Loucy (cell line): Measurements from ENCODE around the gene BCHE.
"Not testable (repeated sequence)": the region's sequence is repeated elsewhere in the genome, so short reads cannot be mapped to it uniquely, and the experiment has no call there.

Experiments
- H2AFZ ChIP-seq: fragments of 200-600 bp; sonication (generic); 2 replicates; pipeline ENCODE4 v1.6.0; 2016; ENCODE audit warnings: antibody characterized with exemption, mild to moderate bottlenecking, low read length, moderate library complexity
- H3F3A ChIP-seq: fragments of 200-600 bp; 2 replicates; pipeline ENCODE4 v1.6.0; 2016; ENCODE audit warnings: antibody characterized with exemption, low read depth, mild to moderate bottlenecking
- H3K27me3 ChIP-seq: fragments of 200-600 bp; sonication (generic); 2 replicates; pipeline ENCODE4 v1.6.1; 2014; ENCODE audit warnings: low read length, mild to moderate bottlenecking; ENCODE audit not compliant: insufficient read depth, poor library complexity, severe bottlenecking
- H3K36me3 ChIP-seq: fragments of 200-600 bp; sonication (generic); 2 replicates; pipeline ENCODE4 v1.6.1; 2016; ENCODE audit warnings: low read length; ENCODE audit not compliant: insufficient read depth
- H3K4me1 ChIP-seq: fragments of 200-600 bp; sonication (generic); 2 replicates; pipeline ENCODE4 v1.5.1; 2014; ENCODE audit warnings: low read length, mild to moderate bottlenecking; ENCODE audit not compliant: insufficient read depth, poor library complexity, severe bottlenecking
- H3K4me2 ChIP-seq: fragments of 200-600 bp; sonication (generic); 2 replicates; pipeline ENCODE4 v1.6.0; 2014; ENCODE audit warnings: antibody characterized with exemption, low read length, low read depth, mild to moderate bottlenecking; ENCODE audit not compliant: poor library complexity, severe bottlenecking
- H3K4me3 ChIP-seq: fragments of 200-600 bp; sonication (generic); 2 replicates; pipeline ENCODE4 v1.5.1; 2014; ENCODE audit warnings: low read length, mild to moderate bottlenecking, mixed read lengths; ENCODE audit not compliant: poor library complexity, severe bottlenecking
- H3K79me2 ChIP-seq: fragments of 200-600 bp; sonication (generic); 2 replicates; pipeline ENCODE4 v1.6.1; 2014; ENCODE audit warnings: low read length; ENCODE audit not compliant: insufficient read depth
- H3K9ac ChIP-seq: fragments of 200-600 bp; sonication (generic); 2 replicates; pipeline ENCODE4 v1.6.0; 2014; ENCODE audit warnings: mild to moderate bottlenecking, low read depth, low read length, moderate library complexity; ENCODE audit not compliant: poor library complexity, severe bottlenecking
- H3K9me2 ChIP-seq: fragments of 200-600 bp; sonication (generic); replicated peaks from 2 replicates; pipeline ENCODE4 v1.6.1; 2016; ENCODE audit warnings: low read depth, low read length, mixed read lengths
- H3K9me3 ChIP-seq: fragments of 200-600 bp; sonication (generic); 2 replicates; pipeline ENCODE4 v1.6.1; 2014; ENCODE audit warnings: mild to moderate bottlenecking, antibody characterized with exemption, low read length, low read depth; ENCODE audit not compliant: insufficient read depth
- H4K20me1 ChIP-seq: fragments of 200-600 bp; sonication (generic); 2 replicates; pipeline ENCODE4 v1.6.0; 2014; ENCODE audit warnings: antibody characterized with exemption, low read length, mild to moderate bottlenecking; ENCODE audit not compliant: insufficient read depth, poor library complexity, severe bottlenecking
- CTCF ChIP-seq: fragments of 200-600 bp; sonication (generic); conservative IDR thresholded peaks from 2 replicates; pipeline ENCODE4 v1.5.1; 2014; ENCODE audit warnings: mild to moderate bottlenecking, antibody characterized with exemption, low read length
- EZH2phosphoT487 ChIP-seq: fragments of 200-600 bp; IDR thresholded peaks from 2 replicates; pipeline ENCODE4 v1.6.1; 2018; ENCODE audit warnings: antibody characterized with exemption, mild to moderate bottlenecking, moderate library complexity, borderline replicate concordance

BCHE gene

GRCh38 chr3:165816209-165816608, 21.0 kb downstream of the BCHE start:
- no peak overlapping the region for H2AFZ ChIP-seq
- no peaks in the 10 kb centered on the region for H4K20me1 ChIP-seq
- no peaks in the 10 kb centered on the region for H3K27me3 ChIP-seq
- no peaks in the 10 kb centered on the region for H3K9me2 ChIP-seq
- no peak overlapping the region for H3K4me3 ChIP-seq
- H3K9me3 ChIP-seq: no peaks in the 10 kb centered on the region
- TF ChIP-seq CTCF: no peak
- no peaks in the 10 kb centered on the region for H3K36me3 ChIP-seq
- H3K4me2 ChIP-seq: no peak overlapping the region
- H3K4me1 ChIP-seq: no peaks in the 10 kb centered on the region
- H3K9ac ChIP-seq: no peak overlapping the region
- no peaks in the 10 kb centered on the region for H3K79me2 ChIP-seq
- H3F3A ChIP-seq: no peaks in the 10 kb centered on the region

DNA sequence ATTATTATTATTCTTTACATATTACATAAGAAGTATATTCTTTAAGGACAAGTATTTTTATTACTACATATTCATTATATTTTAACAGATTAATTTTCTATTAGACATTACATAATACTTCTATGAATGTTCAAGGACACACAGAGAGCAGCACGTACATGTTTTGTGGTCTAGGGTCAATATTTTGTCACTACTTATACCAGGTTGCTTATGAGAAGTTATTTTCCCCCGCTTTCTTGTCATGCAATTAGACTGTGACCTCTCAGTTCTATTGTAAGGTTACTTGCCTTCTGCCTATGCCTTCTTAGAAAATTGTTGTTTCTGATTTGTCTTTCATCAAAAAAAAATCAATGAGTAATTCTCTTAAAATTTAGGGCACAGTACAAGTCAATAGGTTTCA, 21.5 kb downstream of the BCHE start:
- no peak for TF ChIP-seq CTCF
- TF ChIP-seq EZH2phosphoT487: no peak
- no peaks in the 10 kb centered on the region for H3F3A ChIP-seq

GRCh38 chr3:165814380-165814779, 22.8 kb downstream of the BCHE start:
- no peak for TF ChIP-seq CTCF
- no peak for TF ChIP-seq EZH2phosphoT487
- Histone ChIP-seq H2AFZ (no peak overlapping the region), H3F3A (no peaks in the 10 kb centered on the region), H3K9me3 (no peaks in the 10 kb centered on the region), H3K27me3 (no peaks in the 10 kb centered on the region), H3K79me2 (no peaks in the 10 kb centered on the region), H4K20me1 (no peaks in the 10 kb centered on the region), H3K9ac (no peak overlapping the region), H3K9me2 (no peaks in the 10 kb centered on the region), H3K4me3 (no peak overlapping the region), H3K4me1 (no peaks in the 10 kb centered on the region), H3K36me3 (no peaks in the 10 kb centered on the region), H3K4me2 (no peak overlapping the region)

More for the DNA sequence above, 21.5 kb downstream of the BCHE start:
- Histone ChIP-seq H3K4me1 (no peaks in the 10 kb centered on the region), H3K79me2 (no peaks in the 10 kb centered on the region), H3K9me2 (no peaks in the 10 kb centered on the region), H3K4me3 (no peak overlapping the region), H2AFZ (no peak overlapping the region), H4K20me1 (no peaks in the 10 kb centered on the region), H3K9me3 (no peaks in the 10 kb centered on the region), H3K4me2 (no peak overlapping the region), H3K9ac (no peak overlapping the region), H3K36me3 (no peaks in the 10 kb centered on the region), H3K27me3 (no peaks in the 10 kb centered on the region)

- not testable (repeated sequence) for H3K9ac ChIP-seq, H3K4me1 ChIP-seq, H3K4me3 ChIP-seq, H3K9me3 ChIP-seq, H3F3A ChIP-seq, H3K9me2 ChIP-seq, H4K20me1 ChIP-seq, H3K4me2 ChIP-seq, H3K27me3 ChIP-seq, H3K36me3 ChIP-seq, H3K79me2 ChIP-seq, H2AFZ ChIP-seq
Observed at GRCh38 chr3:165807937-165808336, 29.3 kb downstream of the BCHE start.
